Progenitor cell of endocrine pancreas (in vitro differentiated cells): ENCODE measurements around the gene BHLHA9. TPM values are rescaled to one million over a fixed set of nuclear protein-coding genes. Genes with fewer than 3 reads are reported as not detected.
A peak's percentile ranks its signal among the peaks of the same experiment; 100 is the strongest.

ENCODE experiments used
- DNase-seq: peaks from one replicate; pipeline ENCODE4 v3.0.0; 2021; ENCODE audit warnings: low spot score; ENCODE audit not compliant: unreplicated experiment
- H3K27ac Mint-ChIP-seq: 2 replicates; pipeline ENCODE4 v1.8.0; 2021; ENCODE audit warnings: mild to moderate bottlenecking, moderate library complexity, mixed read lengths
- H3K27me3 Mint-ChIP-seq: 2 replicates; pipeline ENCODE4 v1.8.0; 2021; ENCODE audit warnings: mixed read lengths
- H3K36me3 Mint-ChIP-seq: 2 replicates; pipeline ENCODE4 v1.8.0; 2022; ENCODE audit warnings: mixed read lengths; ENCODE audit not compliant: insufficient read depth
- H3K4me1 Mint-ChIP-seq: 2 replicates; pipeline ENCODE4 v1.8.0; 2021; ENCODE audit warnings: low read depth, mixed read lengths
- H3K4me3 Mint-ChIP-seq: 2 replicates; pipeline ENCODE4 v1.8.0; 2021; ENCODE audit warnings: low read depth, mild to moderate bottlenecking, moderate library complexity, mixed read lengths
- H3K9me3 Mint-ChIP-seq: 2 replicates; pipeline ENCODE4 v1.8.0; 2021; ENCODE audit warnings: low read depth, mixed read lengths
- total RNA-seq: library from RNA; stranded (reverse); gene quantifications from 2 replicates; pipeline ENCODE4 v1.2.1, GENCODE V29; 2021
- TF ChIP-seq, protein P1 (sequence below): fragments of 200-600 bp; sonication (generic); IDR thresholded peaks from one replicate; pipeline ENCODE4 v1.5.0; 2021; ENCODE audit warnings: antibody characterized with exemption, mild to moderate bottlenecking; ENCODE audit not compliant: unreplicated experiment

BHLHA9 gene
- total RNA-seq, 1 donor from 2014 or later, result not detected

DNA sequence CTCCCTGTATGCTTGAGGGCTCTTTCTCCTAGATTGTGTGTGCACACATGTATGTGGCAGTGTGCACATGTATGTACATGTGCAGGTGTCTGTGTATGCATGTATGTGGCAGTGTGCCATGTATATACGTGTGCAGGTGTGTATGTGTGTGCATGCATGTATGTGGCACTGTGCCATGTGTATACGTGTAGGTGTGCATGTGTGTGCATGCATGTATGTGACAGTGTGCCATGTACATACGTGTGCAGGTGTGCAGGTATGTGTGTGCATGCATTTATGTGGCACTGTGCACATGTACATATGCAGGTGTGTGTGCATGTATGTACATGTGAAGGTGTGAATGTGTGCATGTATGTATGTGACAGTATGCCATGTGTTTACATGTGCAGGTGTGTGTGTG is 43.9 kb upstream of the BHLHA9 start:
- Mint-ChIP-seq H3K27ac (no peak overlapping the region), H3K4me3 (no peak overlapping the region), H3K4me1 (peaks cover 4% of the 10 kb centered on the region), H3K36me3 (no peaks in the 10 kb centered on the region), H3K9me3 (no peaks in the 10 kb centered on the region), H3K27me3 (peaks cover 65% of the 10 kb centered on the region)
- TF ChIP-seq, protein P1, sequence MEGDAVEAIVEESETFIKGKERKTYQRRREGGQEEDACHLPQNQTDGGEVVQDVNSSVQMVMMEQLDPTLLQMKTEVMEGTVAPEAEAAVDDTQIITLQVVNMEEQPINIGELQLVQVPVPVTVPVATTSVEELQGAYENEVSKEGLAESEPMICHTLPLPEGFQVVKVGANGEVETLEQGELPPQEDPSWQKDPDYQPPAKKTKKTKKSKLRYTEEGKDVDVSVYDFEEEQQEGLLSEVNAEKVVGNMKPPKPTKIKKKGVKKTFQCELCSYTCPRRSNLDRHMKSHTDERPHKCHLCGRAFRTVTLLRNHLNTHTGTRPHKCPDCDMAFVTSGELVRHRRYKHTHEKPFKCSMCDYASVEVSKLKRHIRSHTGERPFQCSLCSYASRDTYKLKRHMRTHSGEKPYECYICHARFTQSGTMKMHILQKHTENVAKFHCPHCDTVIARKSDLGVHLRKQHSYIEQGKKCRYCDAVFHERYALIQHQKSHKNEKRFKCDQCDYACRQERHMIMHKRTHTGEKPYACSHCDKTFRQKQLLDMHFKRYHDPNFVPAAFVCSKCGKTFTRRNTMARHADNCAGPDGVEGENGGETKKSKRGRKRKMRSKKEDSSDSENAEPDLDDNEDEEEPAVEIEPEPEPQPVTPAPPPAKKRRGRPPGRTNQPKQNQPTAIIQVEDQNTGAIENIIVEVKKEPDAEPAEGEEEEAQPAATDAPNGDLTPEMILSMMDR, result no peak
- DNase-seq, result no peak

DNA sequence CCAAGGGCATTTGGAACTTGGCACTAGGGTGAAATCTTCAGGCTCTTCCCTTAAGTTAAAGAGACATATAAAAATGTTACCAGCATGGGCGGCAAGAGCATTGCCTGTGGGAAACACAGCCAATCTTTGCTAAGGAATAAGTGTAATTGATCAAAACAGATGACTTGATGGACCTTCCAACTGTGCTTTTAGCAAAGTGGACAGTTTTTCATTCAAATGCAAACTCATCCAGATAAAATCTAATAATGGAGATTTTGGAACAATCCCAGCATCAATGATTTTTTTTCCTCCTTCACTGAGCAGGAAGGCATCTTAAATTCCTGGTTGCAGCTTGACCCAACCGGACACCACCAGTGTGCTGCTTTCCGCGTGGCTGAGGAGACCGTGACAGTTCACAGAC is 42.9 kb upstream of the BHLHA9 start:
- H3K27ac Mint-ChIP-seq, result no peak overlapping the region
- H3K27me3 Mint-ChIP-seq, result peaks cover 70% of the 10 kb centered on the region
- peak overlapping the region; percentile 71 for H3K4me3 Mint-ChIP-seq
- no peaks in the 10 kb centered on the region for H3K9me3 Mint-ChIP-seq
- DNase-seq, result no peak
- TF ChIP-seq, protein P1, result no peak
- H3K36me3 Mint-ChIP-seq, result peaks cover 2% of the 10 kb centered on the region
- H3K4me1 Mint-ChIP-seq, result peaks cover 6% of the 10 kb centered on the region

DNA sequence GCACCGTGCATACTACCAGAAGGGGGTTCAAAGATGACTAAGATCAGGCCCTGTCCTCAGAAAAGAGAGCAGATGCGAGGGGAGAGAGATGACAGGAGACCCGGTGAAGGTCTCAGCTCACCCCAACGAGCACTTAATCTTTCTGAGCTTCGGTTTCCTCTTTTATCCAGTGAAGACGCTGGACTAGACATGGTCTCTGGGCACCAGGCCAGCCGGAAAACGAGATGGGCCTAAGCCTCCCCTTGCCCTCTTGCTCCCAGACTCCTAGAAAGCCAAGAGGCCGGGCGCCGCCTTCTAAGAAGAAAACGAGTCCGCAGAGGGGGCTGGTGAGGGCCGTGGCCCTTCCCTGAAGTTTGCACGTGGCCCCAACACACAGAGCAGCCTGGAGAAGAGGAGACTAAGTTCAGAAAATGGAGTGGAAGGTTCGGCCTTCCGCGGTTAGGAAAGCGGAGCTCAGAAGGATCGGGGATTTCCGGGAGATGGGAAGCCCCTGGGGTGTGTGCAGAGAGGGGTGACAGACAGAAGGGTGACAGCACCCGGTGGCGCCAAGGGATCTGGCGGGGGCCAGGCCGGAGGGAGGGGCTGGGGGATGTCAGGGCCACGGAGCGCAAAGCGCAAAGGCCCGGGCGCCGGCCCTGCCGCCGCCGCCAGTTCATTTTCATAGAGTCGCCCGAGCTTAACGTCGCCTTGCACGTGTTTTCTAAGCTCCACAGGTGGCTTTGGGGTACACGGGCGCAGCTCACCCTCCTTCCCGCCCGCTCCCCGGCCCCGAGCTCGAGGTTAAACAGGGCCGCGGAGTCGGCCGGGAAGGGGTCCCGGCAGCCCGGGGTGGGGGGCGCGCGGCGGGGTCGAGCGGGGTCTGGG is 42.1 kb upstream of the BHLHA9 start:
- peaks cover 75% of the 10 kb centered on the region for H3K27me3 Mint-ChIP-seq
- H3K27ac Mint-ChIP-seq, result no peak overlapping the region

DNA sequence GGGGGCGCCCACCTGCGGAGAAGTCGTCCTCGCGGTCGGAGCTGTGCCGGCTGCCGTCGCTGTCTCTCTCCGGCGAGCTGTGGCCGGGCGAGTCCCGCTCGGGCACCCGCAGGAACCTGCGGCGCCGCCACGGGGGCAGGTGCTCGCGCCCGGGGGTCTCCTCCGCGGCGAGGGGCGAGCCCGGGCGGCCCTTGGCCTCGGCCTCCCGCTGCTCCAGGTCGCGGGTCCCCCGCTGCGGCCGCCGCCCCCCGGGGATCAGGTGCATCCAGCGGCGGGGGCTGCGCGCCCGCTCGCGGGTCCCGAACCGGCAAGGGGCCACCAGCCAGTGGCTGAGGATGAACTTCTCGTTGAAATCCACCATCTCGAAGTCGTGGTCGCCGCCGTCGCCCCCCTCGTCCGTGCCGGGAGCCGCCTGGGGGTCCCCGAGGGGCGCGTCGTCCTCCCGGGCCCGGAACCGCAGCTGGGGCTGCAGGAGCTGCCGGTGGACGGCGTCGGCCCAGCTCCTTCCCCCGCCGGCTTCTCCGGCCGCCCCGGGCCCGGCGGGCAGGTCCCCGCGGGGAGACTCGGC is 41.4 kb upstream of the BHLHA9 start:
- H3K9me3 Mint-ChIP-seq, result no peaks in the 10 kb centered on the region
- H3K4me1 Mint-ChIP-seq, result peaks cover 6% of the 10 kb centered on the region
- no peak overlapping the region for H3K27ac Mint-ChIP-seq
- DNase-seq, result no peak
- no peak overlapping the region for H3K4me3 Mint-ChIP-seq
- peaks cover 2% of the 10 kb centered on the region for H3K36me3 Mint-ChIP-seq
- peaks cover 67% of the 10 kb centered on the region for H3K27me3 Mint-ChIP-seq
- TF ChIP-seq, protein P1, result no peak

More for the DNA sequence above, 42.1 kb upstream of the BHLHA9 start:
- TF ChIP-seq, protein P1, result no peak
- peaks cover 2% of the 10 kb centered on the region for H3K36me3 Mint-ChIP-seq
- H3K4me3 Mint-ChIP-seq, result peak overlapping the region; percentile 71
- H3K9me3 Mint-ChIP-seq, result no peaks in the 10 kb centered on the region
- peaks cover 6% of the 10 kb centered on the region for H3K4me1 Mint-ChIP-seq
- peak; percentile 11 for DNase-seq

DNA sequence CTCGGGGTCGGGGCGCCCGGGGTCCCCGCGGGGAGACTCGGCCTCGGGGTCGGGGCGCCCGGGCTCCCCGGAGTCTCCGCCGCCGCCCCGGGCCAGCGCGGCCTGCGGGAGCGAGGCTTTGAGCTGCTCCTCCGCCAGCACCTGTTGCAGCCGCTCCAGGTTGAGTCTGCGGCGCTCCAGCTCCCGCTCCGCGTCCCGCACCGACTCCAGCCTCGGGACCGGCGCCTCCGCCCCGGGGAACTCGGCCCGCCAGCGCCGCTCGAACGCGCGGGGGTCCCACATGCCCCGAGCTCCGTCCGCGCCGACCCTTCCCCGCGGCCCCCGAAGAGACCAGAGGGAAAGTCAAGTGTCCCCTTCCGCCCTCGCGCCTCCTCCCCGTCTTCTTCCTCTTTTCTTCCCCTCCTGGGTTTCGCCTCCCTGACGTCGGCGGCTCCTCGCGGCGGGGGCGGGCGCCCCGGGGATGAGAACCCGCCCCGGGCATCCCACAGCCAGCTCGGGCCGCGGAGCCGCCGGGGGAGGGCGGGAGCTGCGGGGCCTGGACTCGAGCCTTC is 40.8 kb upstream of the BHLHA9 start:
- Mint-ChIP-seq H3K27ac (no peak overlapping the region), H3K36me3 (peaks cover 2% of the 10 kb centered on the region), H3K4me3 (no peak overlapping the region), H3K27me3 (peaks cover 65% of the 10 kb centered on the region), H3K9me3 (no peaks in the 10 kb centered on the region), H3K4me1 (peaks cover 6% of the 10 kb centered on the region)
- TF ChIP-seq, protein P1, result no peak
- DNase-seq, result peak; percentile 30
